Endothelial cell (in vitro differentiated cells): ENCODE results near the gene ARHGEF4. TPM values are rescaled to one million over a fixed set of nuclear protein-coding genes. Genes with fewer than 3 reads are reported as not detected.

ENCODE experiments used
- DNase-seq: peaks from one replicate; pipeline ENCODE4 v3.0.0; 2021; ENCODE audit warnings: low spot score
- H3K27ac Mint-ChIP-seq: one replicate; pipeline ENCODE4 v1.8.0; 2021; ENCODE audit warnings: mixed read lengths, inconsistent platforms; ENCODE audit not compliant: unreplicated experiment
- H3K27me3 Mint-ChIP-seq: one replicate; pipeline ENCODE4 v1.8.0; 2021; ENCODE audit warnings: mild to moderate bottlenecking, moderate library complexity, mixed read lengths, inconsistent platforms; ENCODE audit not compliant: unreplicated experiment
- H3K36me3 Mint-ChIP-seq: one replicate; pipeline ENCODE4 v1.8.0; 2021; ENCODE audit warnings: mild to moderate bottlenecking, low read depth, mixed read lengths, inconsistent platforms; ENCODE audit not compliant: unreplicated experiment
- H3K4me1 Mint-ChIP-seq: one replicate; pipeline ENCODE4 v1.8.0; 2021; ENCODE audit warnings: mild to moderate bottlenecking, mixed read lengths, inconsistent platforms; ENCODE audit not compliant: unreplicated experiment
- H3K4me3 Mint-ChIP-seq: one replicate; pipeline ENCODE4 v1.8.0; 2021; ENCODE audit warnings: mild to moderate bottlenecking, mixed read lengths, inconsistent platforms; ENCODE audit not compliant: unreplicated experiment
- H3K9me3 Mint-ChIP-seq: one replicate; pipeline ENCODE4 v1.8.0; 2021; ENCODE audit warnings: mixed read lengths, inconsistent platforms; ENCODE audit not compliant: unreplicated experiment
- CTCF ChIP-seq: fragments of 200-600 bp; sonication (generic); IDR thresholded peaks from one replicate; pipeline ENCODE4 v1.5.0; 2021; ENCODE audit warnings: antibody characterized with exemption; ENCODE audit not compliant: unreplicated experiment
- total RNA-seq: library from RNA; stranded (reverse); fragmentation: NEBNext Ultra II Directional; extraction: Animal tissue kit (Norgen Biotek cat#: 25700); gene quantifications from one replicate; pipeline ENCODE4 v1.2.1, GENCODE V29; 2021; ENCODE audit not compliant: unreplicated experiment

The ARHGEF4 gene
- total RNA-seq, 1 donor from 2014 or later, result 10.3 TPM

- peaks cover 2% of the 10 kb centered on the region for H3K27me3 Mint-ChIP-seq
- TF ChIP-seq CTCF, result no peak
- peaks cover 26% of the 10 kb centered on the region for H3K36me3 Mint-ChIP-seq
- H3K27ac Mint-ChIP-seq, result no peak overlapping the region
- peaks cover 9% of the 10 kb centered on the region for H3K4me1 Mint-ChIP-seq
- no peak overlapping the region for H3K4me3 Mint-ChIP-seq
- no peaks in the 10 kb centered on the region for H3K9me3 Mint-ChIP-seq
- no peak for DNase-seq
Observed at GRCh38 chr2:131046918-131047652, 210.4 kb downstream of the ARHGEF4 start.

DNA sequence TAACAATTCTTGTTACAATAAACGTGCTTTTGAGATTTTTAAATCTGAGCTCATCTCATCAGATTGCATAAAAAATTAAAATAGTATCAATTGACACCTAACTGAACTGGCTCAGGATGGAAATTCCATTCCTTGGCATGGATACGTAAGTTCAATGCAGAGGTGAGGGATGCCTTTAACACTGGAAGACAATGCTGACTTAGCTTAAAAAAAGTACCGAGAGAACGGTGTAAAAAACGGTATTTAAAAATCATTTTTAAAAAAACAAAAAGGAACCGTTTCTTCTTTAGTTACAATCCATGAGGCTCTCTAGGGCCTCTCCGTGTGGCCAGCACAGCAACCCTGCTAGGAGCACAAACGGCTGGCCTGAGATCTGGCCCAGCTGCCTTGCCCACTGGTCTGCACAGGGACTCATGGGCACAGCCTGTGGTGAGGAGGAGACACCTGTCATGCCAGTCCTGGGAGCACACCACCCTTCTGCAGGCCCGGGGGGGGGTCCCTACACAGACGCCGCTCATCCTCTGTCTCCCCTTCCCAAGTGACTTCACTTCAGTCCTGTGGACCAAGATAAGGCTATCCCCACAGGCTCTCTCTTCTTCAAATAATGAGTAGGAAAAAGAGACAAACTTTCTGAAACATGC is 211.3 kb downstream of the ARHGEF4 start:
- Mint-ChIP-seq H3K4me1 (peaks cover 19% of the 10 kb centered on the region), H3K4me3 (no peak overlapping the region), H3K9me3 (no peaks in the 10 kb centered on the region), H3K27ac (peak overlapping the region; percentile 52), H3K27me3 (peaks cover 2% of the 10 kb centered on the region), H3K36me3 (peaks cover 32% of the 10 kb centered on the region)
- no peak for TF ChIP-seq CTCF
- no peak for DNase-seq

GRCh38 chr2:131048641-131049040 is 211.9 kb downstream of the ARHGEF4 start:
- H3K4me3 Mint-ChIP-seq, result no peak overlapping the region
- H3K4me1 Mint-ChIP-seq, result peaks cover 25% of the 10 kb centered on the region
- no peak for DNase-seq
- H3K27ac Mint-ChIP-seq, result no peak overlapping the region
- H3K36me3 Mint-ChIP-seq, result peaks cover 38% of the 10 kb centered on the region
- no peak for TF ChIP-seq CTCF
- H3K9me3 Mint-ChIP-seq, result no peaks in the 10 kb centered on the region
- H3K27me3 Mint-ChIP-seq, result peaks cover 2% of the 10 kb centered on the region

- Mint-ChIP-seq H3K27me3 (peaks cover 2% of the 10 kb centered on the region), H3K4me3 (no peak overlapping the region), H3K27ac (no peak overlapping the region), H3K9me3 (no peaks in the 10 kb centered on the region), H3K4me1 (peaks cover 25% of the 10 kb centered on the region), H3K36me3 (peaks cover 39% of the 10 kb centered on the region)
- DNase-seq, result no peak
- no peak for TF ChIP-seq CTCF
Observed at GRCh38 chr2:131049150-131049718, 212.5 kb downstream of the ARHGEF4 start.

- H3K4me3 Mint-ChIP-seq, result no peak overlapping the region
Observed at GRCh38 chr2:131050896-131051295, 214.2 kb downstream of the ARHGEF4 start.

More at GRCh38 chr2:131050896-131051295, 214.2 kb downstream of the ARHGEF4 start:
- no peaks in the 10 kb centered on the region for H3K9me3 Mint-ChIP-seq
- H3K27ac Mint-ChIP-seq, result peak overlapping the region; percentile 36
- peaks cover 2% of the 10 kb centered on the region for H3K27me3 Mint-ChIP-seq
- H3K36me3 Mint-ChIP-seq, result peaks cover 50% of the 10 kb centered on the region
- no peak for TF ChIP-seq CTCF
- DNase-seq, result no peak
- H3K4me1 Mint-ChIP-seq, result peaks cover 25% of the 10 kb centered on the region
